ENCODE data around the gene SERGEF.
"Not testable (repeated sequence)": the region's sequence is repeated elsewhere in the genome, so short reads cannot be mapped to it uniquely, and the experiment has no call there.

The SERGEF gene

GRCh38 chr11:18010121-18010670 lies 2.7 kb downstream of the SERGEF start:
- no peaks in the 10 kb centered on the region for H3K27me3 ChIP-seq (ENCODE audit: insufficient read depth, low read depth, severe bottlenecking)
- peaks cover 21% of the 10 kb centered on the region for H3K36me3 ChIP-seq
- TF ChIP-seq CTCF (IDR thresholded peaks at IDR 0.05; ENCODE audit: low read depth, low read length), result 0 out of 2 replicates have a peak, but pooled peaks have one; percentile 15
- no peak overlapping the region for H3K4me3 ChIP-seq (ENCODE audit: low read depth, low read length)
- no peak for DNase-seq
- no peaks in the 10 kb centered on the region for H3K9me3 ChIP-seq (ENCODE audit: severe bottlenecking)
- no peak overlapping the region for H3K27ac ChIP-seq

GRCh38 chr11:18005376-18006129 lies 7.3 kb downstream of the SERGEF start:
- Histone ChIP-seq H3K9me3 (ENCODE audit: severe bottlenecking) (no peaks in the 10 kb centered on the region), H3K27ac (no peak overlapping the region), H3K4me3 (ENCODE audit: low read depth, low read length) (no peak overlapping the region), H3K36me3 (peaks cover 67% of the 10 kb centered on the region), H3K27me3 (ENCODE audit: insufficient read depth, low read depth, severe bottlenecking) (no peaks in the 10 kb centered on the region)
- DNase-seq, result no peak
- TF ChIP-seq CTCF (IDR thresholded peaks at IDR 0.05; ENCODE audit: low read depth, low read length), result no peak

- Histone ChIP-seq H3K27ac (no peak overlapping the region), H3K9me3 (ENCODE audit: severe bottlenecking) (no peaks in the 10 kb centered on the region), H3K4me3 (ENCODE audit: low read depth, low read length) (no peak overlapping the region), H3K27me3 (ENCODE audit: insufficient read depth, low read depth, severe bottlenecking) (no peaks in the 10 kb centered on the region), H3K36me3 (peaks cover 87% of the 10 kb centered on the region)
- no peak for TF ChIP-seq CTCF (IDR thresholded peaks at IDR 0.05; ENCODE audit: low read depth, low read length)
- no peak for DNase-seq
Observed at GRCh38 chr11:18001191-18001590, 11.7 kb downstream of the SERGEF start.

- no peak overlapping the region for H3K27ac ChIP-seq
- no peaks in the 10 kb centered on the region for H3K27me3 ChIP-seq (ENCODE audit: insufficient read depth, low read depth, severe bottlenecking)
- H3K9me3 ChIP-seq (ENCODE audit: severe bottlenecking), result no peaks in the 10 kb centered on the region
- no peak for DNase-seq
- TF ChIP-seq CTCF (IDR thresholded peaks at IDR 0.05; ENCODE audit: low read depth, low read length), result no peak
- no peak overlapping the region for H3K4me3 ChIP-seq (ENCODE audit: low read depth, low read length)
- H3K36me3 ChIP-seq, result peaks cover 87% of the 10 kb centered on the region
Observed at GRCh38 chr11:18000760-18001159, 12.1 kb downstream of the SERGEF start.

GRCh38 chr11:18000128-18000527 lies 12.7 kb downstream of the SERGEF start:
- not testable (repeated sequence) for H3K9me3 ChIP-seq (ENCODE audit: severe bottlenecking); H3K27me3 ChIP-seq (ENCODE audit: insufficient read depth, low read depth, severe bottlenecking); H3K27ac ChIP-seq; DNase-seq; H3K4me3 ChIP-seq (ENCODE audit: low read depth, low read length)
- H3K36me3 ChIP-seq, result peaks cover 84% of the 10 kb centered on the region

- no peak overlapping the region for H3K27ac ChIP-seq
- H3K27me3 ChIP-seq (ENCODE audit: insufficient read depth, low read depth, severe bottlenecking), result no peaks in the 10 kb centered on the region
- no peak overlapping the region for H3K4me3 ChIP-seq (ENCODE audit: low read depth, low read length)
- no peak for TF ChIP-seq CTCF (IDR thresholded peaks at IDR 0.05; ENCODE audit: low read depth, low read length)
- no peaks in the 10 kb centered on the region for H3K9me3 ChIP-seq (ENCODE audit: severe bottlenecking)
- no peak for DNase-seq
- peaks cover 43% of the 10 kb centered on the region for H3K36me3 ChIP-seq
Observed at GRCh38 chr11:17992916-17993315, 19.9 kb downstream of the SERGEF start.

All from WERI-Rb-1 (cell line).